HepG2 (cell line): Measurements from ENCODE around the gene PHKG2. TPM values are rescaled to one million over a fixed set of nuclear protein-coding genes. Genes with fewer than 3 reads are reported as not detected.
A peak's percentile ranks its signal among the peaks of the same experiment; 100 is the strongest.

Source experiments
- FOSL1 ChIP-seq: sonication (generic); formaldehyde crosslinking; IDR thresholded peaks from 2 replicates; pipeline ENCODE4 v1.9.0; 2021; ENCODE audit warnings: missing genetic modification reagents, borderline replicate concordance
- GLI4 ChIP-seq: sonication (generic); formaldehyde crosslinking; IDR thresholded peaks from 2 replicates; pipeline ENCODE4 v1.5.1; 2020; ENCODE audit warnings: missing genetic modification reagents, mild to moderate bottlenecking, moderate library complexity, borderline replicate concordance
- GRHL1 ChIP-seq: sonication (generic); formaldehyde crosslinking; conservative IDR thresholded peaks from 2 replicates; pipeline ENCODE4 v1.8.0; 2022; ENCODE audit warnings: missing genetic modification reagents
- ISL2 ChIP-seq: sonication (generic); formaldehyde crosslinking; IDR thresholded peaks from 2 replicates; pipeline ENCODE4 v1.5.0; 2020; ENCODE audit warnings: missing genetic modification reagents
- NONO ChIP-seq, 2 experiments: fragments of 450-650 bp in 1 of 2; sonication (generic) in 1 of 2; formaldehyde crosslinking in 1 of 2; IDR thresholded peaks in 1 of 2; conservative IDR thresholded peaks in 1 of 2; 2 replicates each; pipeline versions ENCODE4 v1.6.1 to v1.8.0; 2017 to 2022; ENCODE audit warnings: mild to moderate bottlenecking in 1 of 2, missing genetic modification reagents in 1 of 2, moderate library complexity in 1 of 2
- POGK ChIP-seq: sonication (generic); formaldehyde crosslinking; conservative IDR thresholded peaks from 2 replicates; pipeline ENCODE4 v1.8.0; 2022; ENCODE audit warnings: mild to moderate bottlenecking, moderate library complexity, missing genetic modification reagents
- PTBP1 ChIP-seq: fragments of 200-400 bp; formaldehyde crosslinking; IDR thresholded peaks from 2 replicates; pipeline ENCODE4 v1.6.1; 2018; ENCODE audit warnings: low read length, low read depth; ENCODE audit not compliant: poor library complexity, severe bottlenecking
- RARA ChIP-seq: IDR thresholded peaks from 2 replicates; pipeline ENCODE4 v1.6.1; 2016; ENCODE audit warnings: missing genetic modification reagents, missing compliant biosample characterization
- SALL2 ChIP-seq: sonication (generic); formaldehyde crosslinking; IDR thresholded peaks from 2 replicates; pipeline ENCODE4 v1.8.1; 2023; ENCODE audit warnings: mild to moderate bottlenecking, missing genetic modification reagents, inconsistent platforms
- TCF12 ChIP-seq, 2 experiments: fragments of 450-650 bp in 1 of 2; sonication (generic) in 1 of 2; formaldehyde crosslinking in 1 of 2; IDR thresholded peaks; 2 replicates each; pipeline versions ENCODE4 v1.6.1 to v1.8.0; 2017 to 2022; ENCODE audit warnings: antibody characterized with exemption in 1 of 2, mild to moderate bottlenecking in 1 of 2, missing genetic modification reagents in 1 of 2, moderate library complexity in 1 of 2
- ZBTB2 ChIP-seq: sonication (generic); formaldehyde crosslinking; IDR thresholded peaks from 2 replicates; pipeline ENCODE4 v1.8.0; 2022; ENCODE audit warnings: low read depth, missing genetic modification reagents
- ZMAT5 ChIP-seq: sonication (generic); formaldehyde crosslinking; IDR thresholded peaks from 2 replicates; pipeline ENCODE4 v1.5.0; 2020; ENCODE audit warnings: mild to moderate bottlenecking, low read depth, missing genetic modification reagents, borderline replicate concordance
- ZNF124 ChIP-seq: sonication (generic); formaldehyde crosslinking; IDR thresholded peaks from 2 replicates; pipeline ENCODE4 v1.4.0; 2020; ENCODE audit warnings: missing genetic modification reagents
- ZNF138 ChIP-seq: sonication (generic); formaldehyde crosslinking; IDR thresholded peaks from 2 replicates; pipeline ENCODE4 v1.5.0; 2020; ENCODE audit warnings: mild to moderate bottlenecking, low read depth, missing genetic modification reagents
- ZNF354B ChIP-seq: sonication (generic); formaldehyde crosslinking; IDR thresholded peaks from 2 replicates; pipeline ENCODE4 v1.8.0; 2022; ENCODE audit warnings: mild to moderate bottlenecking, missing genetic modification reagents
- ZNF382 ChIP-seq: sonication (generic); formaldehyde crosslinking; IDR thresholded peaks from 2 replicates; pipeline ENCODE4 v1.5.0; 2020; ENCODE audit warnings: missing genetic modification reagents, mild to moderate bottlenecking, borderline replicate concordance
- ZNF496 ChIP-seq: sonication (generic); formaldehyde crosslinking; IDR thresholded peaks from 2 replicates; pipeline ENCODE4 v1.8.1; 2023; ENCODE audit warnings: mild to moderate bottlenecking, moderate library complexity, missing genetic modification reagents; ENCODE audit not compliant: insufficient replicate concordance
- ZNF564 ChIP-seq: sonication (generic); formaldehyde crosslinking; IDR thresholded peaks from 2 replicates; pipeline ENCODE4 v1.8.1; 2023; ENCODE audit warnings: mild to moderate bottlenecking, missing genetic modification reagents
- ZNF660 ChIP-seq: sonication (generic); formaldehyde crosslinking; IDR thresholded peaks from 2 replicates; pipeline ENCODE4 v1.5.1; 2020; ENCODE audit warnings: mild to moderate bottlenecking, low read depth, missing genetic modification reagents, borderline replicate concordance
- ZSCAN20 ChIP-seq: sonication (generic); formaldehyde crosslinking; IDR thresholded peaks from 2 replicates; pipeline ENCODE4 v1.4.0; 2020; ENCODE audit warnings: missing genetic modification reagents, mild to moderate bottlenecking, borderline replicate concordance
- polyA plus RNA-seq, 8 experiments: library from polyadenylated mRNA; depleted of rRNA in 3 of 8; stranded (reverse) in 7 of 8; unstranded in 1 of 8; fragments of >200 nt; fragmentation: Illumina TruSeq in 4 of 8; extraction: Trizol in 4 of 8; gene quantifications; 2 replicates each; pipeline versions ENCODE4 v1.2.1 to v1.2.3, GENCODE V29; 2011 to 2016; ENCODE audit warnings: low read depth in 4 of 8, missing spikeins in 1 of 8, mixed read lengths in 1 of 8; ENCODE audit not compliant: insufficient read depth in 1 of 8
- total RNA-seq, 5 experiments: library from RNA; depleted of rRNA; stranded (reverse); fragments of >200 nt; fragmentation: Illumina TruSeq; extraction: Trizol; gene quantifications; 2 replicates each; pipeline ENCODE4 v1.2.3, GENCODE V29; 2016; ENCODE audit warnings: low read depth in 1 of 5
- TF ChIP-seq, protein P1 (sequence below): IDR thresholded peaks from 2 replicates; pipeline ENCODE4 v1.6.1; 2016; ENCODE audit warnings: low read depth

PHKG2 gene
- total and polyA plus RNA-seq, 2 of the 13 experiments (the other 11 are each of a cell fraction or from before 2014, with no cell fraction given) = 37.4 to 42.1 TPM

DNA sequence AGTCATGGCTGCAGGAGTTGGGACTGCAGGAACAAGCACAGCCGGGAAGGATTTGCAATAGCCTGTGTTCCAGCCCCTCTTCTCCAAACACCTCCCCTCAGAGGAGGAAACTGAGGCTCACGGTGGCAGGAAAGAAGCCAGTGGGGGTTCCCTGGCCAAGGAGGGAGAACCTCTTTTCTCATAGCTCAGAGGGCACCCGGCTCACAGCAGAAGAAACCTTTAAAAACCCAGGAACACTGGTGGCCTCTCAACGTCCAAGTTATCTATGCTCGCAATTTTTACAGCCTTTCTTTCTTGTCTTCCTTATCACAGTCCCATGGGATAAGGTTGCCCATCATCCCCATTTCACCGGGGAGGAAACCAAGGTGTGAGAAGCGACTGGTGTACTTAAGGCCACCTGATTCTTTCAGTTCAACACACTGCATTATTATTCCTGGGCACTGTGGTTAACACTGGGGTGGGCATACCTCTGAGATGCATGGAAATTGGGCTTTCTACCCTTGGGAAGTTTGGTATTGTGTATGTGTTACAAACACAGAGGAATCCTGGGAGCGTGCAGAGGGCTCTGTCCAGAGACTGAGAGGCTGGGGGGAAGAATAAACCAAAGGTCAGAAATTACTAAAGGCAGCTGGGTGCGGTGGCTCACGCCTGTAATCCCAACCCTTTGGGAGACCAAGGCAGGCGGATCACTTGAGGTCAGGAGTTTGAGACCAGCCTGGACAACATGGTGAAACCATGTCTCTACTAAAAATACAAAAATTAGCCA is 39.6 kb downstream of the PHKG2 start (continued):
- TF ChIP-seq POGK (CRISPR knock-in tag) (no peak; the same call in 1 of the 2 replicates), ZNF564 (CRISPR knock-in tag) (peak; percentile 64; the same call in 1 of the 2 replicates), ZNF354B (CRISPR knock-in tag) (no peak), PTBP1 (no peak), ZBTB2 (CRISPR knock-in tag) (no peak), GRHL1 (CRISPR knock-in tag) (no peak), ZNF124 (CRISPR knock-in tag) (no peak), FOSL1 (CRISPR knock-in tag) (no peak), GLI4 (CRISPR knock-in tag) (no peak), ZNF660 (CRISPR knock-in tag) (no peak), ZNF496 (CRISPR knock-in tag) (no peak), ZMAT5 (CRISPR knock-in tag) (no peak), ZNF382 (CRISPR knock-in tag) (no peak), NONO (IDR thresholded peaks at IDR 0.05) (no peak), NONO (CRISPR knock-in tag; conservative IDR thresholded peaks at IDR 0.05) (no peak), TCF12 (IDR thresholded peaks at IDR 0.05) (no peak), TCF12 (CRISPR knock-in tag; IDR thresholded peaks at IDR 0.05) (0 out of 2 replicates have a peak, but pooled peaks have one; percentile 20), ZNF138 (CRISPR knock-in tag) (no peak), ZSCAN20 (CRISPR knock-in tag) (no peak), ISL2 (CRISPR knock-in tag) (peak; percentile 53; the same call in 1 of the 2 replicates), RARA (0 out of 2 replicates have a peak, but pooled peaks have one; percentile 18), SALL2 (CRISPR knock-in tag) (no peak)
- TF ChIP-seq, protein P1, sequence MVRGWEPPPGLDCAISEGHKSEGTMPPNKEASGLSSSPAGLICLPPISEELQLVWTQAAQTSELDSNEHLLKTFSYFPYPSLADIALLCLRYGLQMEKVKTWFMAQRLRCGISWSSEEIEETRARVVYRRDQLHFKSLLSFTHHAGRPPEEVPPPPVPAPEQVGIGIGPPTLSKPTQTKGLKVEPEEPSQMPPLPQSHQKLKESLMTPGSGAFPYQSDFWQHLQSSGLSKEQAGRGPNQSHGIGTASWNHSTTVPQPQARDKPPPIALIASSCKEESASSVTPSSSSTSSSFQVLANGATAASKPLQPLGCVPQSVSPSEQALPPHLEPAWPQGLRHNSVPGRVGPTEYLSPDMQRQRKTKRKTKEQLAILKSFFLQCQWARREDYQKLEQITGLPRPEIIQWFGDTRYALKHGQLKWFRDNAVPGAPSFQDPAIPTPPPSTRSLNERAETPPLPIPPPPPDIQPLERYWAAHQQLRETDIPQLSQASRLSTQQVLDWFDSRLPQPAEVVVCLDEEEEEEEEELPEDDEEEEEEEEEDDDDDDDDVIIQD (CRISPR knock-in tag) = no peak
